Measurements from ENCODE around the gene KHDRBS1. TPM values are rescaled to one million over a fixed set of nuclear protein-coding genes. Genes with fewer than 3 reads are reported as not detected.

The KHDRBS1 gene
- total RNA-seq, 2 experiments from 2014 or later: 91.6 to 94.2 TPM

GRCh38 chr1:32035119-32035518 is 21.5 kb downstream of the KHDRBS1 start:
- peak overlapping the region; percentile 10 for H3K27ac Mint-ChIP-seq
- ChIA-PET POLR2A (interaction anchor here (1.2 to 2.0 kb wide), 3 partner anchors 20 to 96 kb away, joined by 3 to 6 read pairs (median 4); partner anchors contain the start of gene TMEM39B), CTCF (no interaction called here)
- Histone ChIP-seq H3K9me3 (ENCODE audit: control insufficient read depth in 1 of 2, insufficient read depth in 1 of 2, low read length in 2 of 2) (no peaks in the 10 kb centered on the region), H3K36me3 (ENCODE audit: insufficient read depth, low read length) (peaks cover 87% of the 10 kb centered on the region), H3K27me3 (ENCODE audit: control insufficient read depth in 1 of 2, insufficient read depth in 2 of 2, low read length in 2 of 2) (no peaks in the 10 kb centered on the region), H3K4me1 (ENCODE audit: insufficient read depth, low read length) (no peaks in the 10 kb centered on the region), H3K4me3 (ENCODE audit: low read length) (no peak overlapping the region), H3K27ac (ENCODE audit: low read depth in 1 of 2, low read length in 2 of 2) (no peak overlapping the region)
- H3K4me3 Mint-ChIP-seq: no peak overlapping the region
- H3K36me3 Mint-ChIP-seq (ENCODE audit: low read depth): peaks cover 83% of the 10 kb centered on the region
- H3K4me1 Mint-ChIP-seq (ENCODE audit: low read depth): peaks cover 47% of the 10 kb centered on the region
- no peaks in the 10 kb centered on the region for H3K27me3 Mint-ChIP-seq
- no peak for ATAC-seq (ENCODE audit: poor library complexity)
- intact Hi-C loops (cut with DNase I, micrococcal nuclease): loop anchor here in 1 of 2 experiments (5.0 kb wide), 1 partner anchor 127 kb away; no protein-coding TSS in a partner anchor
- no peak for DNase-seq
- TF ChIP-seq CTCF (IDR thresholded peaks at IDR 0.05): no peak
- no peaks in the 10 kb centered on the region for H3K9me3 Mint-ChIP-seq

- POLR2A ChIA-PET: interaction anchor here (0.6 kb wide), 1 partner anchor 27 kb away, joined by 3 read pairs; no protein-coding TSS in a partner anchor
- Mint-ChIP-seq H3K4me1 (ENCODE audit: low read depth) (peaks cover 3% of the 10 kb centered on the region), H3K4me3 (no peak overlapping the region), H3K27ac (peak overlapping the region; percentile 33), H3K9me3 (no peaks in the 10 kb centered on the region), H3K27me3 (no peaks in the 10 kb centered on the region), H3K36me3 (ENCODE audit: low read depth) (peaks cover 30% of the 10 kb centered on the region)
- H3K9me3 ChIP-seq (ENCODE audit: control insufficient read depth in 1 of 2, insufficient read depth in 1 of 2, low read length in 2 of 2): no peaks in the 10 kb centered on the region
- H3K4me1 ChIP-seq (ENCODE audit: insufficient read depth, low read length): no peaks in the 10 kb centered on the region
- ATAC-seq (ENCODE audit: poor library complexity): no peak
- H3K4me3 ChIP-seq (ENCODE audit: low read length): no peak overlapping the region
- no peak for DNase-seq
- H3K27me3 ChIP-seq (ENCODE audit: control insufficient read depth in 1 of 2, insufficient read depth in 2 of 2, low read length in 2 of 2): no peaks in the 10 kb centered on the region
- no peak overlapping the region for H3K27ac ChIP-seq (ENCODE audit: low read depth in 1 of 2, low read length in 2 of 2)
- CTCF ChIA-PET: no interaction called here
- peaks cover 82% of the 10 kb centered on the region for H3K36me3 ChIP-seq (ENCODE audit: insufficient read depth, low read length)
- no peak for TF ChIP-seq CTCF (IDR thresholded peaks at IDR 0.05)
- intact Hi-C loops (cut with DNase I, micrococcal nuclease): no loop called here
These were observed 27.0 kb downstream of the KHDRBS1 start for GRCh38 chr1:32040711-32041110.

GRCh38 chr1:32042330-32042729 is 28.7 kb downstream of the KHDRBS1 start:
- TF ChIP-seq CTCF (IDR thresholded peaks at IDR 0.05): no peak
- no peaks in the 10 kb centered on the region for H3K9me3 Mint-ChIP-seq
- Histone ChIP-seq H3K36me3 (ENCODE audit: insufficient read depth, low read length) (peaks cover 83% of the 10 kb centered on the region), H3K4me1 (ENCODE audit: insufficient read depth, low read length) (no peaks in the 10 kb centered on the region), H3K27ac (ENCODE audit: low read depth in 1 of 2, low read length in 2 of 2) (no peak overlapping the region), H3K9me3 (ENCODE audit: control insufficient read depth in 1 of 2, insufficient read depth in 1 of 2, low read length in 2 of 2) (no peaks in the 10 kb centered on the region), H3K27me3 (ENCODE audit: control insufficient read depth in 1 of 2, insufficient read depth in 2 of 2, low read length in 2 of 2) (no peaks in the 10 kb centered on the region), H3K4me3 (ENCODE audit: low read length) (no peak overlapping the region)
- DNase-seq: no peak
- H3K4me3 Mint-ChIP-seq: no peak overlapping the region
- no peaks in the 10 kb centered on the region for H3K27me3 Mint-ChIP-seq
- no peak overlapping the region for H3K27ac Mint-ChIP-seq
- CTCF ChIA-PET: no interaction called here
- intact Hi-C loops (cut with DNase I, micrococcal nuclease): no loop called here
- no peak for ATAC-seq (ENCODE audit: poor library complexity)
- no peaks in the 10 kb centered on the region for H3K4me1 Mint-ChIP-seq (ENCODE audit: low read depth)
- peaks cover 28% of the 10 kb centered on the region for H3K36me3 Mint-ChIP-seq (ENCODE audit: low read depth)
- POLR2A ChIA-PET: no interaction called here

Data from CD4-positive, alpha-beta T cell (primary cell).